SK-N-SH (cell line): ENCODE data around the gene OR2H2. TPM values are rescaled to one million over a fixed set of nuclear protein-coding genes. Genes with fewer than 3 reads are reported as not detected.

ENCODE experiments used
- CTCF ChIA-PET: fragments of 300-600, 350-600 bp; formaldehyde crosslinking; extraction: SDS; loops from one replicate; lab custom pipeline; 2021; lab: Yijun Ruan, JAX
- POLR2A ChIA-PET: fragments of 350-600 bp; sonication (Branson Sonifier 250); formaldehyde crosslinking; extraction: SDS; loops from one replicate; lab custom pipeline; 2020; ENCODE audit warnings: antibody characterized with exemption, inconsistent platforms; lab: Yijun Ruan, JAX
- DNase-seq: peaks from one replicate; pipeline ENCODE4 v3.0.0; 2012
- H2AFZ ChIP-seq: fragments of 200-600 bp; sonication (generic); 2 replicates; pipeline ENCODE4 v1.8.1; 2016; ENCODE audit warnings: antibody characterized with exemption, mild to moderate bottlenecking, low read depth
- H3F3A ChIP-seq: fragments of 200-600 bp; sonication (generic); replicated peaks from 2 replicates; pipeline ENCODE3; 2016; ENCODE audit warnings: antibody characterized with exemption, mild to moderate bottlenecking; ENCODE audit not compliant: insufficient read depth
- H3K27ac ChIP-seq, 2 experiments: fragments of 200-500 bp in 1 of 2; fragments of 200-600 bp in 1 of 2; sonication (Bioruptor generic) in 1 of 2; sonication (generic), shearing (Covaris generic) in 1 of 2; 2 replicates each; pipeline versions ENCODE4 v1.5.1 to v1.6.1; 2014 to 2016; ENCODE audit warnings: low read depth in 2 of 2, inconsistent platforms in 1 of 2, low read length in 1 of 2, mild to moderate bottlenecking in 1 of 2, mixed read lengths in 1 of 2
- H3K27me3 ChIP-seq: fragments of 200-600 bp; sonication (generic), shearing (Covaris generic); 2 replicates; pipeline ENCODE4 v1.6.1; 2016; ENCODE audit warnings: mixed run types; ENCODE audit not compliant: insufficient read depth
- H3K36me3 ChIP-seq, 2 experiments: fragments of 200-500 bp in 1 of 2; fragments of 200-600 bp in 1 of 2; sonication (Bioruptor generic) in 1 of 2; sonication (generic) in 1 of 2; replicated peaks in 1 of 2; 2 replicates each; pipeline versions ENCODE3 to v1.5.1; 2014 to 2016; ENCODE audit warnings: low read length in 1 of 2, mild to moderate bottlenecking in 1 of 2; ENCODE audit not compliant: insufficient read depth in 2 of 2, control insufficient read depth in 1 of 2
- H3K4me1 ChIP-seq, 2 experiments: fragments of 200-500 bp in 1 of 2; fragments of 200-600 bp in 1 of 2; sonication (Bioruptor generic) in 1 of 2; sonication (generic), shearing (Covaris generic) in 1 of 2; 2 replicates each; pipeline versions ENCODE4 v1.5.1 to v1.6.1; 2014 to 2016; ENCODE audit warnings: low read depth in 1 of 2, low read length in 1 of 2, mixed run types in 1 of 2; ENCODE audit not compliant: insufficient read depth in 2 of 2, control insufficient read depth in 1 of 2
- H3K4me2 ChIP-seq: fragments of 200-600 bp; sonication (generic), shearing (Covaris generic); 2 replicates; pipeline ENCODE4 v1.6.1; 2017; ENCODE audit warnings: mixed run types
- H3K4me3 ChIP-seq, 2 experiments: fragments of 200-500 bp in 1 of 2; fragments of 200-600 bp in 1 of 2; sonication (Bioruptor generic) in 1 of 2; sonication (generic), shearing (Covaris generic) in 1 of 2; 2 replicates each; pipeline versions ENCODE4 v1.5.1 to v1.8.1; 2014 to 2016; ENCODE audit warnings: low read depth in 2 of 2, inconsistent platforms in 1 of 2, low read length in 1 of 2, mild to moderate bottlenecking in 1 of 2, mixed read lengths in 1 of 2, moderate library complexity in 1 of 2
- H3K79me2 ChIP-seq: fragments of 200-600 bp; sonication (generic); 2 replicates; pipeline ENCODE4 v1.8.1; 2017; ENCODE audit warnings: mild to moderate bottlenecking; ENCODE audit not compliant: insufficient read depth
- H3K9ac ChIP-seq: fragments of 200-600 bp; sonication (generic); 2 replicates; pipeline ENCODE4 v1.6.1; 2017; ENCODE audit warnings: mixed run types
- H3K9me2 ChIP-seq: fragments of 200-600 bp; sonication (generic); 2 replicates; pipeline ENCODE4 v1.6.1; 2017; ENCODE audit warnings: mixed run types
- H3K9me3 ChIP-seq: fragments of 200-600 bp; sonication (generic); 2 replicates; pipeline ENCODE4 v1.6.1; 2017; ENCODE audit warnings: mixed run types, mild to moderate bottlenecking, moderate library complexity
- H4K20me1 ChIP-seq: fragments of 200-600 bp; sonication (generic); 2 replicates; pipeline ENCODE4 v1.6.1; 2017; ENCODE audit warnings: mild to moderate bottlenecking, mixed run types; ENCODE audit not compliant: insufficient read depth
- NRF1 ChIP-seq: IDR thresholded peaks from 2 replicates; pipeline ENCODE4 v1.6.1; 2012; ENCODE audit warnings: low read depth, mild to moderate bottlenecking, low read length
- RAD21 ChIP-seq: IDR thresholded peaks from 2 replicates; pipeline ENCODE4 v1.6.1; 2012; ENCODE audit warnings: mild to moderate bottlenecking, low read length
- RCOR1 ChIP-seq: fragments of 150-350 bp; IDR thresholded peaks from 2 replicates; pipeline ENCODE4 v1.6.1; 2017; ENCODE audit warnings: antibody characterized with exemption, low read length
- SIN3A ChIP-seq: IDR thresholded peaks from 2 replicates; pipeline ENCODE4 v1.6.1; 2012; ENCODE audit warnings: low read depth, mild to moderate bottlenecking, low read length, moderate library complexity, borderline replicate concordance
- SMC3 ChIP-seq: IDR thresholded peaks from 2 replicates; pipeline ENCODE4 v1.6.1; 2012; ENCODE audit warnings: low read depth, low read length, improper control_type of control experiment
- YY1 ChIP-seq: IDR thresholded peaks from 2 replicates; pipeline ENCODE4 v1.4.0; 2012; ENCODE audit warnings: low read depth, mild to moderate bottlenecking
- WGBS: methylation state at CpG from one replicate; pipeline ENCODE4 v1.1.6; 2017; ENCODE audit warnings: low lambda C conversion rate; 5-methylcytosine and 5-hydroxymethylcytosine counted together
- polyA plus RNA-seq, 3 experiments: library from polyadenylated mRNA; depleted of rRNA; stranded (reverse); fragments of >200 nt; gene quantifications; 2 replicates each; pipeline ENCODE4 v1.2.3, GENCODE V29; 2012
- TF ChIP-seq, protein P1 (sequence below): IDR thresholded peaks from 2 replicates; pipeline ENCODE4 v1.4.0; 2012; ENCODE audit warnings: low read depth
- TF ChIP-seq, protein P2 (sequence below): IDR thresholded peaks from 2 replicates; pipeline ENCODE4 v1.4.0; 2012; ENCODE audit warnings: low read depth, borderline replicate concordance
- TF ChIP-seq, protein P3 (sequence below): fragments of 200-600 bp; sonication (generic); IDR thresholded peaks from 2 replicates; pipeline ENCODE4 v1.6.1; 2017; ENCODE audit warnings: antibody characterized with exemption, mild to moderate bottlenecking, moderate library complexity
- TF ChIP-seq, protein P4 (sequence below): fragments of 150-350 bp; IDR thresholded peaks from 2 replicates; pipeline ENCODE4 v1.6.1; 2017; ENCODE audit warnings: antibody characterized with exemption, low read length, low read depth, borderline replicate concordance
- TF ChIP-seq, protein P5 (sequence below): IDR thresholded peaks from 2 replicates; pipeline ENCODE4; 2012

OR2H2 gene
- polyA plus RNA-seq, 1 of the 3 experiments (the other 2 are of a cell fraction): not detected

DNA sequence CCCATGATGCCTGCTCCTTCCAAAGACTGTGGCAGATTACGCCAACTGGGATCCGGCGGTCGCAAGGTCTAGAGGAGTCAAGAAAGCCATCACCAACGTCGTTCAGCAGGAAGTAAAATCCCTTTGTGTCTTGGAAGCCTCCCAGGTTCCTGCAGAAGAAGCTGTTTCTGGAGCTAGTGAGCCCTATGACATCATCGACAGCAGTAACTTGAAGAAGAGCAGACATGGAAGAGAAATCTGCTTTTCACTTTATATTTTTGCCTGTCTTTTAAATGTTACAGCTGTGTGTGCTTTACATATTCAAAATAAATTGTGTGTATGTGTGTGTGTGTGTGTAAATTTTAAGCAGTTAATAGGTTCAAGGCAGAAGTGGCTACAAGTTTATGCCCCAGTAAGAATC is 7.4 kb upstream of the OR2H2 start:
- H3K9me2 ChIP-seq: no peaks in the 10 kb centered on the region
- peaks cover 14% of the 10 kb centered on the region; the same call in 1 of the 2 replicates for H3K27me3 ChIP-seq
- ChIA-PET CTCF (interaction anchor here (0.9 to 2.3 kb wide), 2 partner anchors 12 to 26 kb away, joined by 3 to 13 read pairs; no protein-coding TSS in a partner anchor), POLR2A (no interaction called here)
- no peak overlapping the region for H3K9ac ChIP-seq
- H3K4me1 ChIP-seq: no peaks in the 10 kb centered on the region
- H2AFZ ChIP-seq: no peak overlapping the region
- no peaks in the 10 kb centered on the region for H3K79me2 ChIP-seq
- WGBS: 12% methylated on average over 7 of the region's 7 CpGs
- no peaks in the 10 kb centered on the region for H3F3A ChIP-seq
- no peak overlapping the region for H3K4me3 ChIP-seq
- DNase-seq: no peak
- H3K4me2 ChIP-seq: no peak overlapping the region
- no peaks in the 10 kb centered on the region for H3K9me3 ChIP-seq
- H3K27ac ChIP-seq: no peak overlapping the region
- TF ChIP-seq, protein P1, sequence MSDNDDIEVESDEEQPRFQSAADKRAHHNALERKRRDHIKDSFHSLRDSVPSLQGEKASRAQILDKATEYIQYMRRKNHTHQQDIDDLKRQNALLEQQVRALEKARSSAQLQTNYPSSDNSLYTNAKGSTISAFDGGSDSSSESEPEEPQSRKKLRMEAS: no peak
- TF ChIP-seq, protein P2, sequence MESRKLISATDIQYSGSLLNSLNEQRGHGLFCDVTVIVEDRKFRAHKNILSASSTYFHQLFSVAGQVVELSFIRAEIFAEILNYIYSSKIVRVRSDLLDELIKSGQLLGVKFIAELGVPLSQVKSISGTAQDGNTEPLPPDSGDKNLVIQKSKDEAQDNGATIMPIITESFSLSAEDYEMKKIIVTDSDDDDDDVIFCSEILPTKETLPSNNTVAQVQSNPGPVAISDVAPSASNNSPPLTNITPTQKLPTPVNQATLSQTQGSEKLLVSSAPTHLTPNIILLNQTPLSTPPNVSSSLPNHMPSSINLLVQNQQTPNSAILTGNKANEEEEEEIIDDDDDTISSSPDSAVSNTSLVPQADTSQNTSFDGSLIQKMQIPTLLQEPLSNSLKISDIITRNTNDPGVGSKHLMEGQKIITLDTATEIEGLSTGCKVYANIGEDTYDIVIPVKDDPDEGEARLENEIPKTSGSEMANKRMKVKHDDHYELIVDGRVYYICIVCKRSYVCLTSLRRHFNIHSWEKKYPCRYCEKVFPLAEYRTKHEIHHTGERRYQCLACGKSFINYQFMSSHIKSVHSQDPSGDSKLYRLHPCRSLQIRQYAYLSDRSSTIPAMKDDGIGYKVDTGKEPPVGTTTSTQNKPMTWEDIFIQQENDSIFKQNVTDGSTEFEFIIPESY: no peak
- TF ChIP-seq, all 33 proteins: peak for 0
- Histone ChIP-seq H3K36me3 (no peaks in the 10 kb centered on the region), H4K20me1 (no peaks in the 10 kb centered on the region)

DNA sequence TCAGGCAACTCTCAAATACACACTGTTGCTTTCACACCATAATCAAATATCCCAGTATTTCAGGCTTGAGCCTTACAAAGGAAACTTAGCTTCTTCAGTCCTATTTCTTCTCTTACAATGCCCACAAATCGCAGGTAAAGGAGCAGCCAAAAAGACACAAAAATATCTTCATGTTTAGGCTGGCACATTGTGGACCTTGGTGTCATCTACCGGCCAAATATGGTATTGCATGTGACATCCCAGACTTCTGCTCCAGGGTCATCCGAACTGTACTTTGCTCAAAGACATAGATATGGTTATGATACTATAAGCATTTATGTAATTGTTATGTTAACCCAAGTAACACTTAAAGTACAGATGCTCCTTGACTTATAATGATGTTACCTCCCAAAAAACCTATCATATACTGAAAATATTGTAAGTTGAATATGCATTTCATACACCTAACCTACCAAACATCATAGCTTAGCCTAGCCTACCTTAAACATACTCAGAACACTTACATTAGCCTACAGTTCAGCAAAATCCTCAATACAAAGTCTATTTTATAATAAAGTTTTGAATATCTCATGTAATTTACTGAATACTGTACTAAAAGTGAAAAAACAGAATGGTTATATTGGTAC is 4.6 kb downstream of the OR2H2 start:
- no peak overlapping the region; a peak in 1 of 4 replicates for H3K4me3 ChIP-seq
- ChIA-PET CTCF (interaction anchor here (0.6 to 2.8 kb wide), 19 partner anchors 9 to 904 kb away, joined by 3 to 22 read pairs (median 3); no protein-coding TSS in a partner anchor), POLR2A (no interaction called here)
- no peaks in the 10 kb centered on the region for H3K9me2 ChIP-seq
- H3K27ac ChIP-seq: no peak overlapping the region
- H3F3A ChIP-seq: no peaks in the 10 kb centered on the region
- no peaks in the 10 kb centered on the region for H3K36me3 ChIP-seq
- TF ChIP-seq, protein P3, sequence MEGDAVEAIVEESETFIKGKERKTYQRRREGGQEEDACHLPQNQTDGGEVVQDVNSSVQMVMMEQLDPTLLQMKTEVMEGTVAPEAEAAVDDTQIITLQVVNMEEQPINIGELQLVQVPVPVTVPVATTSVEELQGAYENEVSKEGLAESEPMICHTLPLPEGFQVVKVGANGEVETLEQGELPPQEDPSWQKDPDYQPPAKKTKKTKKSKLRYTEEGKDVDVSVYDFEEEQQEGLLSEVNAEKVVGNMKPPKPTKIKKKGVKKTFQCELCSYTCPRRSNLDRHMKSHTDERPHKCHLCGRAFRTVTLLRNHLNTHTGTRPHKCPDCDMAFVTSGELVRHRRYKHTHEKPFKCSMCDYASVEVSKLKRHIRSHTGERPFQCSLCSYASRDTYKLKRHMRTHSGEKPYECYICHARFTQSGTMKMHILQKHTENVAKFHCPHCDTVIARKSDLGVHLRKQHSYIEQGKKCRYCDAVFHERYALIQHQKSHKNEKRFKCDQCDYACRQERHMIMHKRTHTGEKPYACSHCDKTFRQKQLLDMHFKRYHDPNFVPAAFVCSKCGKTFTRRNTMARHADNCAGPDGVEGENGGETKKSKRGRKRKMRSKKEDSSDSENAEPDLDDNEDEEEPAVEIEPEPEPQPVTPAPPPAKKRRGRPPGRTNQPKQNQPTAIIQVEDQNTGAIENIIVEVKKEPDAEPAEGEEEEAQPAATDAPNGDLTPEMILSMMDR: peak; percentile 98
- TF ChIP-seq RAD21 (peak; percentile 90), YY1 (no peak), SMC3 (peak; percentile 81), NRF1 (no peak), RCOR1 (no peak), SIN3A (no peak)
- TF ChIP-seq, protein P1: peak; percentile 32; the same call in 1 of the 2 replicates
- TF ChIP-seq, protein P4, sequence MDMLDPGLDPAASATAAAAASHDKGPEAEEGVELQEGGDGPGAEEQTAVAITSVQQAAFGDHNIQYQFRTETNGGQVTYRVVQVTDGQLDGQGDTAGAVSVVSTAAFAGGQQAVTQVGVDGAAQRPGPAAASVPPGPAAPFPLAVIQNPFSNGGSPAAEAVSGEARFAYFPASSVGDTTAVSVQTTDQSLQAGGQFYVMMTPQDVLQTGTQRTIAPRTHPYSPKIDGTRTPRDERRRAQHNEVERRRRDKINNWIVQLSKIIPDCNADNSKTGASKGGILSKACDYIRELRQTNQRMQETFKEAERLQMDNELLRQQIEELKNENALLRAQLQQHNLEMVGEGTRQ: no peak
- TF ChIP-seq, protein P2: no peak
- TF ChIP-seq, protein P5, sequence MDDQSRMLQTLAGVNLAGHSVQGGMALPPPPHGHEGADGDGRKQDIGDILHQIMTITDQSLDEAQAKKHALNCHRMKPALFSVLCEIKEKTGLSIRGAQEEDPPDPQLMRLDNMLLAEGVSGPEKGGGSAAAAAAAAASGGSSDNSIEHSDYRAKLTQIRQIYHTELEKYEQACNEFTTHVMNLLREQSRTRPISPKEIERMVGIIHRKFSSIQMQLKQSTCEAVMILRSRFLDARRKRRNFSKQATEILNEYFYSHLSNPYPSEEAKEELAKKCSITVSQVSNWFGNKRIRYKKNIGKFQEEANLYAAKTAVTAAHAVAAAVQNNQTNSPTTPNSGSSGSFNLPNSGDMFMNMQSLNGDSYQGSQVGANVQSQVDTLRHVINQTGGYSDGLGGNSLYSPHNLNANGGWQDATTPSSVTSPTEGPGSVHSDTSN: no peak
- no peaks in the 10 kb centered on the region for H4K20me1 ChIP-seq
- no peak overlapping the region for H3K9ac ChIP-seq
- H3K9me3 ChIP-seq: no peaks in the 10 kb centered on the region
- WGBS: 0% methylated on average over 3 of the region's 3 CpGs
- no peaks in the 10 kb centered on the region; a peak in 1 of 4 replicates for H3K4me1 ChIP-seq
- H3K4me2 ChIP-seq: no peak overlapping the region
- peak; percentile 54 for DNase-seq
- H2AFZ ChIP-seq: no peak overlapping the region
- peaks cover 22% of the 10 kb centered on the region; the same call in 1 of the 2 replicates for H3K27me3 ChIP-seq
- no peaks in the 10 kb centered on the region for H3K79me2 ChIP-seq
